Measurements from ENCODE around the gene FREM2.

GRCh38 chr13:38767506-38768265, 80.8 kb downstream of the FREM2 start:
- TF ChIP-seq POLR2AphosphoS5 (IDR thresholded peaks at IDR 0.05; ENCODE audit: low read depth, low read length), result no peak
- TF ChIP-seq SIN3A (IDR thresholded peaks at IDR 0.05; ENCODE audit: borderline replicate concordance, insufficient read depth, low read length), result no peak
- no peak for TF ChIP-seq REST (IDR thresholded peaks at IDR 0.05; ENCODE audit: insufficient read depth in 1 of 2, low read depth in 2 of 2, low read length in 2 of 2)
